ENCODE results near the gene OCSTAMP.

Gene OCSTAMP

GRCh38 chr20:46550461-46550860 lies at the start of gene OCSTAMP:
Gene OCSTAMP, minus strand, starts transcription at chr20:46550654. Its CDS starts 94 bp downstream, at chr20:46550560.
- DNase-seq = no peak

DNA sequence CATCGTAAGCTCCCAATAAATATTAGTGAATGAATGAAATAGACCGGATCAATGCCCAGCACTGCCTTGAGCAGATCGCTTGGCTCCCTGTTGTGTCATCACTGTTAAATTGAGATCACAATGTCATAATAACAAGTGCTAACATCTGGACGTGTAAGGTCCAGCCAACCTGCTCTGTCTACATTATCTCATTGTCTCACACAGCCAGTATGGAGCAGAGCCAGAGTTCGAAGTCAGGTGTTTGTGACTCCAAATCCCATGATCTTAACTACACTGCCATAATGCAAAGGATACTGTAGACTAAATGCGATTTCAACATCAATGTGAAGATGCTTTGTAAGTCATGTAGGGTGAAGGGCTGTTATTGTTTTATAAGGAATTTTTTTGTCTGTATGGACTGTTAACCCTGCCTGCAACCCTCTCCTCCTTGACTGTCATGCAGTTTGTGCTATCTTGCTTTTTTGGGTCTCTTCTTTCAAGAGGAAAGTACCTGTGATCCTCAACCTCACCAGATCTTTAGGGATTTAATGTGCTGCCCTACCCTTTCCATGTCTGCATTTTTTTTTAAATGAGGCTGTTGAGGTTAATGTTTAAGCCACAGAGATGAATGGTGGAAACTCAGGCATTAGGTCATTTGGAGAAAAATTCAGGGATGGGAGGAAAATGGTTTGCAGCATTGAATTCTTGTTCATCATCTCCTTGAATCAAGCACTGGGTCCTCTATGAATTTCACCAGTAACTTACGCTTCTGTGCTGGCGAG lies 49.0 kb upstream of the OCSTAMP start:
- no peak for DNase-seq

DNA sequence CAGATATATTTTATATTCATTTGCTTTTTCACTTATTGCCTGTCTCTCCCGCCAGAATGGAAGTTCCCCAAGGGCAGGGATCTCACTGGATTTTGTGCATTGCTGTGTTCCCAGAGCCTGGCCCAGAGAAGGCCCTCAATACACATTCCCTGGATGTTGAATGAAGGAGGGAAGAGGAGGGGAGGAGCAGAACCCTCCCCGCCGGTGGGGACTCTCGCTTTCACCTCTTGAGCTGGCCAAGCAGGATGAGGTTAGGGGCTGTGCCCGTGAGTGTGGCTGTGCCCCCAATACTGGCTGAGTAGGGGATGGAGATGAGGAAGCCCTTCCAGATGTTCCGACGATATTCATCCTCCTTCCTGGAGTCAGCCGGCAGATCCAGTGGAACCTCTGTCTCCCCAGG lies 45.5 kb upstream of the OCSTAMP start:
- DNase-seq = no peak

- DNase-seq = no peak
Measured at GRCh38 chr20:46594725-46595124, 44.3 kb upstream of the OCSTAMP start.

DNA sequence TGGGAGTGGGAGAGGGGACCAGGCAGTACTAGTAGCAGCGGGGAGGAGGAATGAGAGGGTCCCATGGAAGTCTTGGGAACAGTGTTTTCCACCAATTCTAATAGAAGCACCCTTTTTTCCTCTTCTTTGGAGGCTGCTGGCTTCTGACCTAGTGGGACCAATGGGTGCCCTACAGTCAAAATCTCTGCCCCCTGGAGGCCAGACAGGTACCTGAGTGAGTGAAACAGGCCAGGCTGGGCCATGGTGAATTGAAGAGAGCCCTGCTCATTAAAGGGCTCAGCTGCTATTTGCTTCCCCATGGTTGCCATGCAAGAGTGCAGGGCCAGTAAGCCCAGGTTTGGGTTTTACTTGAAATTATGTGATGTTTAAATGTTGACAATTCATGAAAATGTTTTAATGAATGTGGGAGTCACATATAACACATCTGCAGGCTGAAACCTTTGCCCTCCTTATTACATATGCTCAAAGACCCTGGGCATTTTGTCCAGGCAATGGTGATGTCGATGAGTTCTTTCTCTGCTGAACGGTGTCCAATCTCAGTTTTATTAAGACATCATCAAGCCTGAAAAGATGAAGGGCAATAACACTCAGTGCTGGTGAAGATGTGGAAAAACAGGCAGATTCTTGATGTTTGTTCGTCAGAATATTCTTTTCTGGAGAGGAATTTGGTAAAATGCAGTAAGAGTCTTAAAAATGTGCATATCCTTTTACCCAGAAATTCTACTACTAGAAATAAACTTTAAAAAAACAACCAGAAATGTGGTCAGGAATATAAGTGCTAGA lies 42.3 kb upstream of the OCSTAMP start:
- no peak for DNase-seq

- DNase-seq = no peak
Measured at GRCh38 chr20:46590443-46590842, 40.0 kb upstream of the OCSTAMP start.

- DNase-seq = no peak
Measured at GRCh38 chr20:46588532-46589511, 38.4 kb upstream of the OCSTAMP start.

DNA sequence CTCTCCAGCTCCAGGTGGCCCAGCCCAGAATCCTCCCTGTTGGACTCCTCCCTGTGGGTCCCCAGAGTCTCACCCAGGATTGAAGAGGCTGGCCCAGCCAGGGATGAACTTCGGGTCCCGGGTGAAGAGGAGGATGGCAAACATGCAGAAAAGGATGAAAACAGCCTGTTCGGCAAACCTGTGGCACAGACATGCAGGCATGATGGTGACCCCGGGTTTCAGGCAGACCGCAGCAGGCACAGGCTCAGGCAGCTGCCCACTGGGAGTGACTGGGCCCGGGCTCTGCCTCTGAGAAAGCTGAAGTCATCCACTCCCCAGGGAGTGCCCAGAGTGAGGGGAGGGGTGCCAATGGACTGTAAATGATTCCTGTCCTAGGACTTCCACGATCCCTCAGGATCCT lies 37.5 kb upstream of the OCSTAMP start:
- DNase-seq = no peak

DNA sequence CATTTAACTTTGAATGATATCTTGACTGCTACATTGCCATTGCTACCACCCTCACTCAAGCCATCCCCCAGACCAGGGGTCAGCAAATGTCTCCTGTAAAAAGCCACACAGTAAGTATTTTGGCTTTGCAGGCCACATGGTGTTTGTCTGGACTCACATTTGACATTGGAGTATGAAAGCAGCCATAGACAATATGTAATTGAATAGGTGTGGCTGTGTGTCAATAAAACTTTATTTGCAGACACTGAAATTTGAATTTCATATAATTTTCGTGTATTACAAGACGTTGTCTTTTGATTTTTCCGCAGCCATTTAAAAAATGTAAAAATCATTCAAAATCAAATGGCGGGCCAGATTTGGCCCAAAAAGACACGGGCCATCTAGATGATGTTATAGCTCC lies 36.3 kb upstream of the OCSTAMP start:
- DNase-seq = no peak

DNA sequence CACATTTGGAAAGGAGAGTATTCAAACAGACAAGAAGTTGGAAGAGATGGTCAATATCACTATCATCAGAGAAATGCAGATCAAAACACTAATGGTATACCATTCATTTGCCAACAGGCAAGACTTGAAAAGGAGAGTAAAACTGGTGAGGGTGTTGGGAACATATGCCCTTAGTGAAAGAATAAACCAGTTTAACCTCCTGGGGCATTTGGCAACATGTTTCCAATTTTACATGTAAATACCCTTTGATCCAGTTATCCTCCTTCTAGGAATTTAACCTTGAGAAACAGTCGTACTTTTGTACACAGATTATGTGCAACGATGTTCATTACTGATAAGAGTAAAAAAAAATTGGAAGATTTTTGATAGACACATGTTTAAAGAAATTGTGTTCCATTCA lies 34.1 kb upstream of the OCSTAMP start:
- DNase-seq = no peak

- DNase-seq = no peak
Measured at GRCh38 chr20:46583411-46584214, 33.2 kb upstream of the OCSTAMP start.

DNA sequence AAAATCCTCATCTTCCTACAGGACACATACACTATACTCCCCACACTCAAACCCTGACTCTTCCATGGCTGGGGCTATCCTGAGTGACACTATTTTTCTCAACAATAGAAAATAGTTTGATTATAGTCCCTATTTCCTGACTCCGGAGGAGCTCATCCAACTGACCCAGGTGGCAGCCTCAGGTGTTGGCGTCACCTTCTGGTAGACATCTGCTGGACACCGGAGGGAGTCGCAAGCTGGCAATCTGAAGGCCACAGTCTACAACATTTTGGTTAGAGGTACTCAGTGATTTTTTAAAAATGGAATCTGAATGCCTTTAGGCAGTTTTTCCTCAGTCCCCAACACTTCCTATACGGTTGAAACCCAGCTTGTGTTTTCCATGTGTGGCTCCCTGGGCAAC lies 32.2 kb upstream of the OCSTAMP start:
- DNase-seq = no peak

- DNase-seq = no peak
Measured at GRCh38 chr20:46581391-46581790, 30.9 kb upstream of the OCSTAMP start.

GRCh38 chr20:46580613-46581205 lies 30.3 kb upstream of the OCSTAMP start:
- no peak for DNase-seq

- no peak for DNase-seq
Measured at GRCh38 chr20:46578745-46579144, 28.3 kb upstream of the OCSTAMP start.

DNA sequence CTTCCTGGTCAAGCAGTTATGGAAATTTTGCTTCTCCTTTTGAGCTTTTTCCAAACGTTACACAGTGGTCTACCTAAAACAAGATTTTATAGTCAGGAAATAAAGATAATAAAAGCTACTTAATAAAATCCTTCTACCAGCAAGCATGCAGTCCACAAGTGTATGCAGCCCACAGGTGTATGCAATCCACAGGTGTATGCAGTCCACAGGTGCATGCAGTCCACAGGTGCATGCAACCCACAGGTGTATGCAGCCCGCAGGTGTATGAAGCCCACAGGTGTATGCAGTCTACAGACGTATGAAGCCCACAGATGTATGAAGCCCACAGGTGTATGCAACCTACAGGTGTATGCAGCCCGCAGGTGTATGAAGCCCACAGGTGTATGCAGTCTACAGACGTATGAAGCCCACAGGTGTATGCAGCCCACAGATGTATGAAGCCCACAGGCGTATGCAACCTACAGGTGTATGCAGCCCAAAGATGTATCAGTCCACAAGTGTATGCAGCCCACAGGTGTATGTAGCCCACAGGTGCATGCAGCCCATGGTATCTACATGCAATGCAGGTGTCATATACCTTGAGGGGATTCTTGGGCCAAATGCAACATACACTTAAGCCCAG lies 26.4 kb upstream of the OCSTAMP start:
- DNase-seq = no peak

- DNase-seq = no peak
Measured at GRCh38 chr20:46575937-46576461, 25.5 kb upstream of the OCSTAMP start.

GRCh38 chr20:46575394-46575793 lies 24.9 kb upstream of the OCSTAMP start:
- no peak for DNase-seq

GRCh38 chr20:46573788-46574584 lies 23.5 kb upstream of the OCSTAMP start:
- no peak for DNase-seq

- no peak for DNase-seq
Measured at GRCh38 chr20:46573234-46573633, 22.8 kb upstream of the OCSTAMP start.

Measured in cortex of kidney (tissue), 1 donor.